A673 (cell line): ENCODE data around the gene NRG3.

Experiments
- CTCF ChIP-seq: fragments of 300-800, 200-600 bp; sonication (generic); conservative IDR thresholded peaks from 2 replicates; pipeline ENCODE4 v1.5.1; 2017; ENCODE audit warnings: low read depth, mild to moderate bottlenecking, antibody characterized with exemption, low read length, moderate library complexity, mixed read lengths
- EZH2 ChIP-seq: fragments of 200-600 bp; sonication (generic); IDR thresholded peaks from 2 replicates; pipeline ENCODE4 v1.6.1; 2017; ENCODE audit warnings: borderline replicate concordance, low read depth, mild to moderate bottlenecking, mixed read lengths, antibody characterized with exemption, low read length; ENCODE audit not compliant: poor library complexity, severe bottlenecking

DNA sequence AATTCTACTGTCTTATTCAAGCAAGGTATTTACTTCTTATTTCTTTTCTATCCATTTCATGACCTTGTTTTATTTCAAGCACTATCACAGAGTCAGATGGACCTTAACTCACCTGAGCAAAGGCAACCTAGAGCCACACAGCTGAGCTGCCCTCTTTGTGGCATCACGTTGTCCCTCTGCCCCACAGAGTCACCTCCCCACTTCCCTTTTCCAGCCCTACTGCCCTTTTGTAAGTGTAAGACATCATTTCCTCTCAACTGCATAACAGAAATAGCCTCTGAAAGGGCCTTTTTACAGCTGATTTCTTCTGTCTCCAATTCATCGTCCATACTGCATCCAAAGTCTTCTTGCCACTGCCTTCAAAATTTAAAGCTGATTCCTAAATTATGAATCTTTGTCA, 946.0 kb downstream of the NRG3 start:
- TF ChIP-seq CTCF, result no peak
- no peak for TF ChIP-seq EZH2
